Suppressor macrophage treated with lipopolysaccharide for 1 hour (primary cell): ENCODE data around the gene EXOSC7.
"Not testable (repeated sequence)": the region's sequence is repeated elsewhere in the genome, so short reads cannot be mapped to it uniquely, and the experiment has no call there.

Experiments used
- DNase-seq, 3 donors: peaks; one replicate each; pipeline ENCODE4 v3.0.0-alpha.2; 2020 to 2022

The EXOSC7 gene

GRCh38 chr3:44962621-44963393 is 13.2 kb upstream of the EXOSC7 start:
- no peak for DNase-seq

- no peak for DNase-seq
Observed at GRCh38 chr3:44963571-44964325, 12.3 kb upstream of the EXOSC7 start.

GRCh38 chr3:44965165-44965564 is 10.9 kb upstream of the EXOSC7 start:
- no peak for DNase-seq

GRCh38 chr3:44966795-44967278 is 9.2 kb upstream of the EXOSC7 start:
- DNase-seq, result peak; percentile 19 to 63 (median 55)

- DNase-seq, result no peak
Observed at GRCh38 chr3:44968447-44968858, 7.6 kb upstream of the EXOSC7 start.

GRCh38 chr3:44969154-44969827 is 6.8 kb upstream of the EXOSC7 start:
- no peak for DNase-seq

GRCh38 chr3:44969828-44970179 is 6.2 kb upstream of the EXOSC7 start:
- DNase-seq, result no peak

GRCh38 chr3:44970926-44971490 is 5.0 kb upstream of the EXOSC7 start:
- DNase-seq, result no peak

- DNase-seq, result no peak
Observed at GRCh38 chr3:44974416-44974815, 1.6 kb upstream of the EXOSC7 start.

GRCh38 chr3:44981220-44981619 is 5.2 kb downstream of the EXOSC7 start:
- DNase-seq, result no peak

- DNase-seq, result peak in 1 of 3 donors; percentile 47
Observed at GRCh38 chr3:44981751-44982150, 5.7 kb downstream of the EXOSC7 start.

- DNase-seq, result no peak
Observed at GRCh38 chr3:44982817-44983216, 6.8 kb downstream of the EXOSC7 start.

GRCh38 chr3:44983484-44983941 is 7.5 kb downstream of the EXOSC7 start:
- no peak for DNase-seq

GRCh38 chr3:44984335-44984734 is 8.3 kb downstream of the EXOSC7 start:
- peak in 2 of 3 donors; percentile 37 for DNase-seq

- not testable (repeated sequence) for DNase-seq
Observed at GRCh38 chr3:44986330-44986729, 10.3 kb downstream of the EXOSC7 start.

- no peak for DNase-seq
Observed at GRCh38 chr3:44987332-44987731, 11.3 kb downstream of the EXOSC7 start.

GRCh38 chr3:44988073-44988472 is 12.0 kb downstream of the EXOSC7 start:
- peak; percentile 36 to 40 (median 38) for DNase-seq

- DNase-seq, result no peak
Observed at GRCh38 chr3:44989141-44989540, 13.1 kb downstream of the EXOSC7 start.

GRCh38 chr3:44989636-44990373 is 13.8 kb downstream of the EXOSC7 start:
- peak; percentile 11 to 45 (median 28) for DNase-seq

- no peak for DNase-seq
Observed at GRCh38 chr3:44991326-44991725, 15.3 kb downstream of the EXOSC7 start.

- peak; percentile 25 to 62 (median 53) for DNase-seq
Observed at GRCh38 chr3:44992555-44993470, 16.8 kb downstream of the EXOSC7 start.
